B cell (primary cell): Measurements from ENCODE around the gene ZCCHC2.

ENCODE experiments used
- CTCF ChIP-seq: fragments of 200-600 bp; IDR thresholded peaks from one replicate; pipeline ENCODE4 v1.8.0; 2022; ENCODE audit warnings: antibody characterized with exemption, mild to moderate bottlenecking
- EZH2 ChIP-seq: IDR thresholded peaks from 2 replicates; pipeline ENCODE4 v1.6.1; 2012; ENCODE audit warnings: borderline replicate concordance, low read depth, mild to moderate bottlenecking, moderate library complexity, low read length; ENCODE audit not compliant: insufficient read depth, poor library complexity, severe bottlenecking

GRCh38 chr18:62586781-62587487 lies 64.1 kb downstream of the ZCCHC2 start:
- no peak for TF ChIP-seq CTCF
- TF ChIP-seq EZH2, result no peak
